GM23338 (cell line): ENCODE measurements around the gene ASCL2.

Experiments used
- CREB1 ChIP-seq: fragments of 250-450 bp; sonication (Bioruptor Pico); IDR thresholded peaks from 2 replicates; pipeline ENCODE4 v1.5.0; 2020; ENCODE audit warnings: low read depth, mild to moderate bottlenecking, moderate library complexity
- TF ChIP-seq, protein P1 (sequence below), 2 experiments: fragments of 200-600 bp in 1 of 2; sonication (generic) in 1 of 2; conservative IDR thresholded peaks; 2 replicates each; pipeline versions ENCODE4 v1.5.1 to v1.6.1; 2016 to 2017; ENCODE audit warnings: antibody characterized with exemption in 2 of 2, low read depth in 2 of 2, mild to moderate bottlenecking in 2 of 2, moderate library complexity in 1 of 2
- TF ChIP-seq, protein P2 (sequence below): IDR thresholded peaks from one replicate; pipeline ENCODE4 v1.6.1; 2018; ENCODE audit warnings: antibody characterized with exemption; ENCODE audit not compliant: unreplicated experiment

DNA sequence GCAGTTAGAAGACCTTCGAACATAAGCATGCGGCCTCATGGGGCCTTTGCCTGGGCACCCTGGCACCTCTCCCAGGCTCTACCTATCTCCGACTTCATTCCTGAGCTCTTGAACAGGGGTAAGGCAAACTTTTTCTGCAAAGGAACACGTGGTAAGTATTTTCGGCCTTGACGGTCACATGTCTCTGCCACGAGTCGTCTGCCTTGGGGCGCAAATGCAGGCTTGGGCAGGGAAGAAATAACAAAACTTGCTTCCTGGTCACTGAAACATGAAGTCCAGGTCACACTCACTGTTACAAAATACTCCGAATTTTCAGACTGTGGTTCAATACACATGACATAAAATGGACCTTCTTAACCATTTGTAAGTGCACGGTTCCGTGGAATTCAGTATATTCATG lies 3.4 kb upstream of the ASCL2 start:
- TF ChIP-seq, protein P1, sequence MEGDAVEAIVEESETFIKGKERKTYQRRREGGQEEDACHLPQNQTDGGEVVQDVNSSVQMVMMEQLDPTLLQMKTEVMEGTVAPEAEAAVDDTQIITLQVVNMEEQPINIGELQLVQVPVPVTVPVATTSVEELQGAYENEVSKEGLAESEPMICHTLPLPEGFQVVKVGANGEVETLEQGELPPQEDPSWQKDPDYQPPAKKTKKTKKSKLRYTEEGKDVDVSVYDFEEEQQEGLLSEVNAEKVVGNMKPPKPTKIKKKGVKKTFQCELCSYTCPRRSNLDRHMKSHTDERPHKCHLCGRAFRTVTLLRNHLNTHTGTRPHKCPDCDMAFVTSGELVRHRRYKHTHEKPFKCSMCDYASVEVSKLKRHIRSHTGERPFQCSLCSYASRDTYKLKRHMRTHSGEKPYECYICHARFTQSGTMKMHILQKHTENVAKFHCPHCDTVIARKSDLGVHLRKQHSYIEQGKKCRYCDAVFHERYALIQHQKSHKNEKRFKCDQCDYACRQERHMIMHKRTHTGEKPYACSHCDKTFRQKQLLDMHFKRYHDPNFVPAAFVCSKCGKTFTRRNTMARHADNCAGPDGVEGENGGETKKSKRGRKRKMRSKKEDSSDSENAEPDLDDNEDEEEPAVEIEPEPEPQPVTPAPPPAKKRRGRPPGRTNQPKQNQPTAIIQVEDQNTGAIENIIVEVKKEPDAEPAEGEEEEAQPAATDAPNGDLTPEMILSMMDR (conservative IDR thresholded peaks at IDR 0.05; ENCODE audit: low read depth in 2 of 2): no peak
- TF ChIP-seq CREB1 (CRISPR knock-in tag): no peak
- TF ChIP-seq, protein P2, sequence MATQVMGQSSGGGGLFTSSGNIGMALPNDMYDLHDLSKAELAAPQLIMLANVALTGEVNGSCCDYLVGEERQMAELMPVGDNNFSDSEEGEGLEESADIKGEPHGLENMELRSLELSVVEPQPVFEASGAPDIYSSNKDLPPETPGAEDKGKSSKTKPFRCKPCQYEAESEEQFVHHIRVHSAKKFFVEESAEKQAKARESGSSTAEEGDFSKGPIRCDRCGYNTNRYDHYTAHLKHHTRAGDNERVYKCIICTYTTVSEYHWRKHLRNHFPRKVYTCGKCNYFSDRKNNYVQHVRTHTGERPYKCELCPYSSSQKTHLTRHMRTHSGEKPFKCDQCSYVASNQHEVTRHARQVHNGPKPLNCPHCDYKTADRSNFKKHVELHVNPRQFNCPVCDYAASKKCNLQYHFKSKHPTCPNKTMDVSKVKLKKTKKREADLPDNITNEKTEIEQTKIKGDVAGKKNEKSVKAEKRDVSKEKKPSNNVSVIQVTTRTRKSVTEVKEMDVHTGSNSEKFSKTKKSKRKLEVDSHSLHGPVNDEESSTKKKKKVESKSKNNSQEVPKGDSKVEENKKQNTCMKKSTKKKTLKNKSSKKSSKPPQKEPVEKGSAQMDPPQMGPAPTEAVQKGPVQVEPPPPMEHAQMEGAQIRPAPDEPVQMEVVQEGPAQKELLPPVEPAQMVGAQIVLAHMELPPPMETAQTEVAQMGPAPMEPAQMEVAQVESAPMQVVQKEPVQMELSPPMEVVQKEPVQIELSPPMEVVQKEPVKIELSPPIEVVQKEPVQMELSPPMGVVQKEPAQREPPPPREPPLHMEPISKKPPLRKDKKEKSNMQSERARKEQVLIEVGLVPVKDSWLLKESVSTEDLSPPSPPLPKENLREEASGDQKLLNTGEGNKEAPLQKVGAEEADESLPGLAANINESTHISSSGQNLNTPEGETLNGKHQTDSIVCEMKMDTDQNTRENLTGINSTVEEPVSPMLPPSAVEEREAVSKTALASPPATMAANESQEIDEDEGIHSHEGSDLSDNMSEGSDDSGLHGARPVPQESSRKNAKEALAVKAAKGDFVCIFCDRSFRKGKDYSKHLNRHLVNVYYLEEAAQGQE: no peak
